ENCODE measurements around the gene RBM4. TPM values are rescaled to one million over a fixed set of nuclear protein-coding genes. Genes with fewer than 3 reads are reported as not detected.

RBM4 gene
- total and polyA plus RNA-seq, 2 of the 13 experiments (the other 11 are each of a cell fraction or from before 2014, with no cell fraction given): 126 to 136 TPM

DNA sequence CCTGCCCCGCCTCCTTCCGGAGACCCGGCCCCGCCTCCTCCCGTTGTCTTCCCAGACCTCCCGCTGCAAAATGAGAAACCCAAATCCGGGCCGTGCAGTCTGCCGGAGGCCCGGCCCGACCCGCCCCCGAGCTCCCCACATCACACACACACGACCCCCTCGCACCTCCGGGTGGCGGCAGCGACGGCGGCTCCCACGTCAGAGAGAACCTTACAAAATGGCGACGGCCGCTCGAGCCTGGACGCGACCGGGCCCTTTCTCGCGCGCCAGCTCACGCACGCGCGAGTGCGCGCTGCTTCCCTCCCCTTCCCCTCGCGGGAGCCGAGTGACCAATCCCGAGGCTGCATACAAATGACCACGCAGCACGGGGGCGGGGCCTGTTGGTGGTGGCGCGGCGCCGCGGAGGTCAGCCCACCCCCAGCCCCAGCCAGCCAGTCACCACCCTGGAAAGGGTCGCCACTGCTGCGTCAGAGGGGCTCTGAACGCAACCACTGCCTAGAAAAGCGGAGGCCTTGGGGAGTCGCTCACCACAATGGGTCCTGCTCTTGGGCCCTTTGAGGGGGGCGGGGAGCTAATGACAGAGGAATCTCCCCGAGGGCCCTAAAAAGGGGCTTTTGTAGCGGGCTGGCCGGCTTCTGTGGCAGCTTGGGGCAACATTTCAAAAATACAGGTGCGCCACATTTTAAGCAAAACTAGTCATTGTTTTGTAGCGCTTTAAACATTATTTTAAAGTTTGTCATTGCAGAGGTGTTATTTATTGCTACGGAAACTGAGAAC is 39.3 kb downstream of the RBM4 start, which contains the start of gene RBM4B (continued):
- TF ChIP-seq, protein P1, sequence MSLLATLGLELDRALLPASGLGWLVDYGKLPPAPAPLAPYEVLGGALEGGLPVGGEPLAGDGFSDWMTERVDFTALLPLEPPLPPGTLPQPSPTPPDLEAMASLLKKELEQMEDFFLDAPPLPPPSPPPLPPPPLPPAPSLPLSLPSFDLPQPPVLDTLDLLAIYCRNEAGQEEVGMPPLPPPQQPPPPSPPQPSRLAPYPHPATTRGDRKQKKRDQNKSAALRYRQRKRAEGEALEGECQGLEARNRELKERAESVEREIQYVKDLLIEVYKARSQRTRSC (CRISPR knock-in tag; IDR thresholded peaks at IDR 0.05; ENCODE audit: low read depth): no peak
- TF ChIP-seq REL (CRISPR knock-in tag; conservative IDR thresholded peaks at IDR 0.05) (no peak), TEAD2 (CRISPR knock-in tag; IDR thresholded peaks at IDR 0.05) (no peak), NONO (IDR thresholded peaks at IDR 0.05) (no peak), NONO (CRISPR knock-in tag; conservative IDR thresholded peaks at IDR 0.05) (no peak; the same call in none of the 2 replicates), ZNF354B (CRISPR knock-in tag; IDR thresholded peaks at IDR 0.05) (no peak), ZFX (CRISPR knock-in tag; IDR thresholded peaks at IDR 0.05; ENCODE audit: low read depth) (peak; percentile 86), ZBTB20 (CRISPR knock-in tag; IDR thresholded peaks at IDR 0.05; ENCODE audit: borderline replicate concordance, low read depth) (no peak), THYN1 (CRISPR knock-in tag; IDR thresholded peaks at IDR 0.05; ENCODE audit: borderline replicate concordance, low read depth) (no peak), AGO1 (IDR thresholded peaks at IDR 0.05; ENCODE audit: low read depth, low read length, poor library complexity, severe bottlenecking) (peak; percentile 87), MYNN (CRISPR knock-in tag; IDR thresholded peaks at IDR 0.05; ENCODE audit: low read depth) (peak; percentile 50; the same call in 1 of the 2 replicates), CBFB (CRISPR knock-in tag; IDR thresholded peaks at IDR 0.05) (no peak), ZFP62 (CRISPR knock-in tag; IDR thresholded peaks at IDR 0.05) (no peak), PTBP1 (IDR thresholded peaks at IDR 0.05; ENCODE audit: low read depth, low read length, poor library complexity, severe bottlenecking) (no peak), ZNF530 (CRISPR knock-in tag; IDR thresholded peaks at IDR 0.05; ENCODE audit: low read depth) (no peak), YY1 (IDR thresholded peaks at IDR 0.05; ENCODE audit: insufficient read depth, insufficient replicate concordance, low read depth, low read length) (peak; percentile 96)
- TF ChIP-seq, protein P2, sequence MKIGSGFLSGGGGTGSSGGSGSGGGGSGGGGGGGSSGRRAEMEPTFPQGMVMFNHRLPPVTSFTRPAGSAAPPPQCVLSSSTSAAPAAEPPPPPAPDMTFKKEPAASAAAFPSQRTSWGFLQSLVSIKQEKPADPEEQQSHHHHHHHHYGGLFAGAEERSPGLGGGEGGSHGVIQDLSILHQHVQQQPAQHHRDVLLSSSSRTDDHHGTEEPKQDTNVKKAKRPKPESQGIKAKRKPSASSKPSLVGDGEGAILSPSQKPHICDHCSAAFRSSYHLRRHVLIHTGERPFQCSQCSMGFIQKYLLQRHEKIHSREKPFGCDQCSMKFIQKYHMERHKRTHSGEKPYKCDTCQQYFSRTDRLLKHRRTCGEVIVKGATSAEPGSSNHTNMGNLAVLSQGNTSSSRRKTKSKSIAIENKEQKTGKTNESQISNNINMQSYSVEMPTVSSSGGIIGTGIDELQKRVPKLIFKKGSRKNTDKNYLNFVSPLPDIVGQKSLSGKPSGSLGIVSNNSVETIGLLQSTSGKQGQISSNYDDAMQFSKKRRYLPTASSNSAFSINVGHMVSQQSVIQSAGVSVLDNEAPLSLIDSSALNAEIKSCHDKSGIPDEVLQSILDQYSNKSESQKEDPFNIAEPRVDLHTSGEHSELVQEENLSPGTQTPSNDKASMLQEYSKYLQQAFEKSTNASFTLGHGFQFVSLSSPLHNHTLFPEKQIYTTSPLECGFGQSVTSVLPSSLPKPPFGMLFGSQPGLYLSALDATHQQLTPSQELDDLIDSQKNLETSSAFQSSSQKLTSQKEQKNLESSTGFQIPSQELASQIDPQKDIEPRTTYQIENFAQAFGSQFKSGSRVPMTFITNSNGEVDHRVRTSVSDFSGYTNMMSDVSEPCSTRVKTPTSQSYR (CRISPR knock-in tag; IDR thresholded peaks at IDR 0.05; ENCODE audit: borderline replicate concordance): peak; percentile 37; the same call in 1 of the 2 replicates
- TF ChIP-seq, protein P3, sequence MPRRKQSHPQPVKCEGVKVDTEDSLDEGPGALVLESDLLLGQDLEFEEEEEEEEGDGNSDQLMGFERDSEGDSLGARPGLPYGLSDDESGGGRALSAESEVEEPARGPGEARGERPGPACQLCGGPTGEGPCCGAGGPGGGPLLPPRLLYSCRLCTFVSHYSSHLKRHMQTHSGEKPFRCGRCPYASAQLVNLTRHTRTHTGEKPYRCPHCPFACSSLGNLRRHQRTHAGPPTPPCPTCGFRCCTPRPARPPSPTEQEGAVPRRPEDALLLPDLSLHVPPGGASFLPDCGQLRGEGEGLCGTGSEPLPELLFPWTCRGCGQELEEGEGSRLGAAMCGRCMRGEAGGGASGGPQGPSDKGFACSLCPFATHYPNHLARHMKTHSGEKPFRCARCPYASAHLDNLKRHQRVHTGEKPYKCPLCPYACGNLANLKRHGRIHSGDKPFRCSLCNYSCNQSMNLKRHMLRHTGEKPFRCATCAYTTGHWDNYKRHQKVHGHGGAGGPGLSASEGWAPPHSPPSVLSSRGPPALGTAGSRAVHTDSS (CRISPR knock-in tag; conservative IDR thresholded peaks at IDR 0.05): no peak
- TF ChIP-seq, protein P4, sequence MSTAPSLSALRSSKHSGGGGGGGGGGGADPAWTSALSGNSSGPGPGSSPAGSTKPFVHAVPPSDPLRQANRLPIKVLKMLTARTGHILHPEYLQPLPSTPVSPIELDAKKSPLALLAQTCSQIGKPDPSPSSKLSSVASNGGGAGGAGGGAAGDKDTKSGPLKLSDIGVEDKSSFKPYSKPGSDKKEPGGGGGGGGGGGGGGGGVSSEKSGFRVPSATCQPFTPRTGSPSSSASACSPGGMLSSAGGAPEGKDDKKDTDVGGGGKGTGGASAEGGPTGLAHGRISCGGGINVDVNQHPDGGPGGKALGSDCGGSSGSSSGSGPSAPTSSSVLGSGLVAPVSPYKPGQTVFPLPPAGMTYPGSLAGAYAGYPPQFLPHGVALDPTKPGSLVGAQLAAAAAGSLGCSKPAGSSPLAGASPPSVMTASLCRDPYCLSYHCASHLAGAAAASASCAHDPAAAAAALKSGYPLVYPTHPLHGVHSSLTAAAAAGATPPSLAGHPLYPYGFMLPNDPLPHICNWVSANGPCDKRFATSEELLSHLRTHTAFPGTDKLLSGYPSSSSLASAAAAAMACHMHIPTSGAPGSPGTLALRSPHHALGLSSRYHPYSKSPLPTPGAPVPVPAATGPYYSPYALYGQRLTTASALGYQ (CRISPR knock-in tag; IDR thresholded peaks at IDR 0.05): 0 out of 2 replicates have a peak, but pooled peaks have one; percentile 23

Measured in HepG2 (cell line).